Panc1 (cell line): ENCODE data around the gene FOLR3. TPM values are rescaled to one million over a fixed set of nuclear protein-coding genes. Genes with fewer than 3 reads are reported as not detected.

Source experiments
- ATAC-seq: fragments of 200-7000 bp; cut with Tn5 transposase; 2 replicates; pipeline ENCODE4 v1.9.1; 2020; ENCODE audit warnings: mild to moderate bottlenecking, moderate library complexity
- BruUV-seq: library from RNA; stranded (reverse); fragments of 400-500 nt; replicated peaks from 2 replicates; lab custom pipeline; 2021; lab: Mats Ljungman, UMichigan
- CTCF ChIA-PET: fragments of 300-600 bp; sonication (Branson Sonifier 250); formaldehyde crosslinking; loops from one replicate; lab custom pipeline; 2022; ENCODE audit warnings: antibody characterized with exemption; lab: Charles Lee
- POLR2A ChIA-PET: fragments of 300-600 bp; sonication (Branson Sonifier 250); formaldehyde crosslinking; loops from one replicate; lab custom pipeline; 2022; ENCODE audit warnings: antibody characterized with exemption; lab: Charles Lee
- DNase-seq: peaks from one replicate; pipeline ENCODE4 v3.0.0-alpha.2; 2010; ENCODE audit warnings: low read depth, low spot score
- H3K27ac ChIP-seq: 2 replicates; pipeline ENCODE4 v1.5.1; 2011; ENCODE audit warnings: mild to moderate bottlenecking, low read length, inconsistent platforms
- H3K27me3 ChIP-seq: fragments of 200-500 bp; sonication (Bioruptor generic); 2 replicates; pipeline ENCODE4 v1.6.0; 2014; ENCODE audit warnings: low read length, inconsistent platforms; ENCODE audit not compliant: control insufficient read depth, insufficient read depth
- H3K36me3 ChIP-seq: fragments of 200-500 bp; sonication (Bioruptor generic); 2 replicates; pipeline ENCODE4 v1.5.1; 2014; ENCODE audit warnings: inconsistent platforms, mild to moderate bottlenecking, low read length, moderate library complexity; ENCODE audit not compliant: control insufficient read depth, insufficient read depth
- H3K4me1 ChIP-seq: 2 replicates; pipeline ENCODE4 v1.5.1; 2011; ENCODE audit warnings: inconsistent platforms, mild to moderate bottlenecking, low read length, moderate library complexity; ENCODE audit not compliant: control insufficient read depth, insufficient read depth
- H3K4me3 ChIP-seq, 2 experiments: 2 replicates each; pipeline ENCODE4 v1.5.1; 2011 to 2012; ENCODE audit warnings: low read depth in 2 of 2, low read length in 2 of 2, mild to moderate bottlenecking in 2 of 2, inconsistent platforms in 1 of 2, moderate library complexity in 1 of 2
- H3K9me3 ChIP-seq: fragments of 200-500 bp; sonication (Bioruptor generic); 2 replicates; pipeline ENCODE4 v1.5.1; 2014; ENCODE audit warnings: low read depth, mild to moderate bottlenecking, inconsistent platforms, low read length, moderate library complexity; ENCODE audit not compliant: control insufficient read depth, insufficient read depth
- CTCF ChIP-seq: fragments of 450-650 bp; IDR thresholded peaks from 2 replicates; pipeline ENCODE4 v1.5.1; 2017; ENCODE audit warnings: mild to moderate bottlenecking
- POLR2AphosphoS5 ChIP-seq: IDR thresholded peaks from 2 replicates; pipeline ENCODE4 v1.6.1; 2012; ENCODE audit warnings: mild to moderate bottlenecking, low read depth, low read length, moderate library complexity
- REST ChIP-seq, 2 experiments: IDR thresholded peaks; 2 replicates each; pipeline ENCODE4 v1.6.1; 2011 to 2012; ENCODE audit warnings: low read depth in 2 of 2, control low read depth in 1 of 2, low read length in 1 of 2, mild to moderate bottlenecking in 1 of 2, moderate library complexity in 1 of 2; ENCODE audit not compliant: insufficient read depth in 1 of 2
- SIN3A ChIP-seq: IDR thresholded peaks from 2 replicates; pipeline ENCODE4 v1.6.1; 2012; ENCODE audit warnings: low read depth, mild to moderate bottlenecking, low read length, moderate library complexity, borderline replicate concordance; ENCODE audit not compliant: insufficient read depth
- TCF7L2 ChIP-seq: IDR thresholded peaks from 2 replicates; pipeline ENCODE4 v1.6.1; 2011; ENCODE audit warnings: mild to moderate bottlenecking, low read depth, low read length, inconsistent platforms
- in situ Hi-C: cut with HindIII; loops from 2 replicates; pipeline ENCODE4 v1.10.0; 2016; ENCODE audit warnings: low sequenced_read_pairs, low pct_unique_long_range_greater_than_20kb
- intact Hi-C: fragments of 100-400 bp; cut with micrococcal nuclease; formaldehyde crosslinking; loops from one replicate; pipeline ENCODE4 v1.10.0; 2022; ENCODE audit not compliant: unreplicated experiment
- total RNA-seq: library from RNA; stranded (reverse); gene quantifications from one replicate; pipeline ENCODE4 v1.2.1, GENCODE V29; 2021; ENCODE audit not compliant: unreplicated experiment

FOLR3 gene
- total RNA-seq, 1 experiment from 2014 or later = not detected

- Histone ChIP-seq H3K36me3 (peaks cover 11% of the 10 kb centered on the region; the same call in 1 of the 2 replicates), H3K27me3 (no peaks in the 10 kb centered on the region), H3K4me3 (no peak overlapping the region), H3K4me1 (peaks cover 10% of the 10 kb centered on the region), H3K9me3 (no peaks in the 10 kb centered on the region), H3K27ac (no peak overlapping the region)
- ChIA-PET POLR2A (no interaction called here), CTCF (no interaction called here)
- BruUV-seq = no TSS peak
- DNase-seq = no peak
- intact Hi-C loops = no loop called here
- TF ChIP-seq SIN3A (no peak), CTCF (no peak), TCF7L2 (no peak), REST (IDR thresholded peaks at IDR 0.05; ENCODE audit: insufficient read depth in 1 of 2, low read depth in 2 of 2, low read length in 1 of 2) (no peak), POLR2AphosphoS5 (no peak)
- in situ Hi-C loops = no loop called here
- ATAC-seq = no peak
Observed at GRCh38 chr11:72098741-72099140, 36.8 kb upstream of the FOLR3 start.

- no peak overlapping the region for H3K27ac ChIP-seq
- H3K9me3 ChIP-seq = no peaks in the 10 kb centered on the region
- H3K4me1 ChIP-seq = peaks cover 10% of the 10 kb centered on the region
- no TSS peak for BruUV-seq
- no peak overlapping the region for H3K4me3 ChIP-seq
- intact Hi-C loops (no loop called here), in situ Hi-C loops (no loop called here)
- ATAC-seq (no peak), DNase-seq (no peak)
- TF ChIP-seq POLR2AphosphoS5 = no peak
- no peak for TF ChIP-seq SIN3A
- TF ChIP-seq REST (IDR thresholded peaks at IDR 0.05; ENCODE audit: insufficient read depth in 1 of 2, low read depth in 2 of 2, low read length in 1 of 2) = no peak
- no peak for TF ChIP-seq CTCF
- TF ChIP-seq TCF7L2 = no peak
- peaks cover 11% of the 10 kb centered on the region; the same call in 1 of the 2 replicates for H3K36me3 ChIP-seq
- no peaks in the 10 kb centered on the region for H3K27me3 ChIP-seq
- ChIA-PET CTCF (no interaction called here), POLR2A (interaction anchor here (0.5 to 0.9 kb wide), 4 partner anchors 12 to 94 kb away, joined by 3 to 6 read pairs (median 4); partner anchors contain the start of gene ANAPC15)
Observed at GRCh38 chr11:72100009-72100408, 35.5 kb upstream of the FOLR3 start.
